Measurements from ENCODE around the gene SEMA6A.

Gene SEMA6A

DNA sequence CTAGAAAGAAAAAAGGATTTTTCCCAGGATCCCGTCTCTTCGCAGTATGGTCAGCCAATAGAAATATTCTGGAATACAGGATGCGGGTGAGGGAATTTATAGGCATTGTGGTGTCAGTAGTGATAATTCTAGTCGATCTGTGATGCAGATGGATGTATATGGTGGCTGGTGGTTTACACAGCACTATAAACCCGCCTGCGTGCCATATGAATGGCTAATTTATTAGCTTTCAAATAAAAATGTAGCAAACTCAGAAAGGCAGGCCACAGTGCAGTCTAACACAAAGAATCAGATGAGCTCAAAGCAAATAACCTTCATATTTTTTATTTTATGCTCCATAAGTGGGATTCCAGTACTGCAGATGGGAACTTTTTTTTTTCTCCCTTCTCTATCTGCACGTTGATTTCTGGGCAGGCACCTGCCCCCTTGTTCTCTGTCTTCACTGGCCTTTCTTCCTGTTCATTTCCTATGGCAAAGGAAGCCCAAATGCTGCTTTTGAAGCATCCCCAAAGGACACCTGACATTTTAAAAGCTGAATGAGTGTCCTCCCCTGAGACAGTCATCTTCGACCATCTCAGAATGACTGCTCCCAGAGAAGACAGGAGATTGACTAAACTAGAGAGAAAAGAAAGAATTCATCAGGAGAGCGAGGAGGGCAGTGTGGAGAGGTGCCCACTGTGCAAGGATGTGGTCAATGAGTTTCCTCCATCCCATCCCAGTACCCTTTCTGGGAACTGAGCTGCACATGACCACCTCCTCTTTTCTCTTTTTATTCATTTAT, 52.1 kb downstream of the SEMA6A start:
- no peak for DNase-seq

- peak; percentile 87 for DNase-seq
These were observed 53.3 kb downstream of the SEMA6A start for GRCh38 chr5:116521173-116521872.

GRCh38 chr5:116520771-116521170, 53.9 kb downstream of the SEMA6A start:
- peak; percentile 63 for DNase-seq

DNA sequence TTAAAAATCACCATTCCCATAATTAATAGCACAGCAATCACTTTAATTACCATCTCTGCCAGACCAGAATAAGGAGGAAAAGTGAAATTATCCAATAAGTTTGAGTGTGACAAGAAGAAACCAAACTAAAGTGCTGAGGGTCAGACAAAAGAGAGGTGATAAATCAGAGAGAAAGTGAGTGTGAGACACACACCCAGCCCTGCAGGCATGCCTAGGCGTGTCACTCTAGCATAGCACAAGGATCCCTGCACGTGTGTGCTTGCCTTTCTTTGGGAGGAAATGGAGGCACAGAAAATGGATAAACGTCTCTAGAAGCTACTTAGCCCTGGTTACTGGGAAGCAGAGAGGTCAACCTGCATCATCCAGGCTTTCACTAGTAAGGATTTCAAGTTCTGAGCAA, 56.2 kb downstream of the SEMA6A start:
- DNase-seq: no peak

GRCh38 chr5:116517488-116517887, 57.1 kb downstream of the SEMA6A start:
- DNase-seq: no peak

DNA sequence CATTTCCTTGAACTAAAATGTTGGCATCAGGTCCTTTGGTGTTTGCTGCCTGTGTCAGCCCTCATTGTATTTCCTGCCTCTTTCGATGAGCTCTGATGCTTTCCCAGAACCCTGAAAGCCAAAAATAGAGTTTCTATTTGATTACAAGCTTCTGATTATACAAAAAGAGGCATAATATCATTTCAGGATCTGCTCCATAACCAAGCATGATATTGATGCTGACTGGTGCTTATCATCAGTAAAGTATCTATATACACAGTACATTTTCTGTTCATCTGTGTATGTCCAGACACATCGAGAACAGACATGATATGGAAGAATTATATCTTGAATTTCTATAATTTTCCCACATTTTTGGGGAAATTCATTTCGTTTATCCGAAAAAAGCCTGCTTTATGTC, 58.6 kb downstream of the SEMA6A start:
- DNase-seq: no peak

DNA sequence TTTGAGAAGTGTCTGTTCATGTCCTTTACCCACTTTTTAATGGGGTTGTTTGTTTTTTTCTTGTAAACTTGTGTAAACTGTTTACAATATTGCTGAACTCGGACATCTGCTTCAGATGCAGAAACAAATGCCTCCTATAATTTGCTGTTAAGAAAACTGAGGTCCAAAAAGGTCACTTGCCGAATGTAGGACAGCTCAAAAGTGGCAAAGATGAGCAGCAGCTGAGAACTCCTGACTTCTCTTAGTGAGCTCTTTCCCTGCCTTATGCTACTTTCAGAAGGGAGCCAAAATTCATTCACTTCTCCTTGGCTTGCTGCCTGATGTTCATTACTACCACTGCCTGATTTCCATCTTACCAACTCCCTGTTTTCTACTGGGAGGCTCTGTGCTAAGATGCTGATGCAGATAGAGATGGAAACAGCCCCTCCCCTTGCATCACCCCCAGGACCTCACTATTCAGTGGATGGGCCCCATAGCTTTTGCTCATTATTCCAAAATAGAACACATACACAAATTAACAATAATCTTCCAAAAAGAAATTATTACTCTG, 60.1 kb downstream of the SEMA6A start:
- no peak for DNase-seq

- DNase-seq: no peak
These were observed 64.1 kb downstream of the SEMA6A start for GRCh38 chr5:116510517-116510916.

GRCh38 chr5:116509483-116510244, 65.0 kb downstream of the SEMA6A start:
- no peak for DNase-seq

- no peak for DNase-seq
These were observed 65.8 kb downstream of the SEMA6A start for GRCh38 chr5:116508835-116509234.

DNA sequence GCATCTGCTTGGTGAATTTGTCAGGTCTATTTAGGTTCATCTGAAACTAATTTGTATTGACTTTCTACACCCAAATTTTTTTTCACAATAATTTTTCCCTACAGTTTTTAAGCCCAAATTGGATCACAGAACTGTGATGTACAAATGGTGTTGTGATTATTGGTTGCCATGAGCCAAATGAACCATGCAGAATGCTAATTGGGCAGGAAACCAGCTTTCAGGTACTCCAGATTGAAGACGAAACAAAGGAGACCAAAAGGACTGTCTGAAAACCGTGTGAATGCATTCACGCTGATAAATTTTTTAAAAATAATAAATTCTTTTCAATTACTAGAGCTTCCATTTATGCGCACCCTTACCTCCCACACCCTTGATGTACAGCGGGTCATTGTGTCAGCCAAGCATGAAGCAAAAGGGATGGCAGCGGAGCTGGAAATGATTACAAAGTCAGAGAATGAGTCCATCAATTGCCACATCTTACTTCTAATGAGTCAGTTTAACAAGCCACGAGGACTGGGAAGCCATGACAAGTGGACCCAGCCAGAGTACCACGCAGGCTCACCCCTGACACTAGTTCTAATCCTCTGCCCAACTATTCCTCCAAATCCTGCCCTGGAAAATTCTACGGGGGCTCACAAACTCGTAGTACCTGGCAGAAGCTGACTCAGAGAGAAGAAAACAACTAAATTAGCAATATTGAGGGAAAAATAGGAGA, 66.5 kb downstream of the SEMA6A start:
- no peak for DNase-seq

GRCh38 chr5:116507051-116507537, 67.5 kb downstream of the SEMA6A start:
- DNase-seq: peak; percentile 55

DNA sequence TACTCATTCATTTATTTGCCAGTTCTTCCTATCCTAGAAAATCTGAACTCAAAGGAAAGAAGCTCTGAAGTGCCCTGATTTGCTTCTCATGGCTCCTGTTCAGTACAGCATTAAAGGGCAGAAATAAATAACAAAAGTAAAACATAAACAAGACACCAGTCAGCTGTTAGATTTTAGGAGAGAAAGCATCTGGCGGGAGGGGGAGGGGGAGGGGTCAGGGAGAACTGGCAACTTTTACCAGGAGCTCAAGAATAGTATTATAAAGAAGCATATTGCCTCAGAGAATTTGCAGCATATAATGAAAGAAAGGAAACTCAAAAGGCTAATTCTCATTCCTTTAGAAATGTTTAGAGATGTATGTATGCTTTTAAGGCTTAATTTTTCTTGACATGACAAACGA, 68.1 kb downstream of the SEMA6A start:
- peak; percentile 51 for DNase-seq

GRCh38 chr5:116504593-116505166, 69.9 kb downstream of the SEMA6A start:
- no peak for DNase-seq

DNA sequence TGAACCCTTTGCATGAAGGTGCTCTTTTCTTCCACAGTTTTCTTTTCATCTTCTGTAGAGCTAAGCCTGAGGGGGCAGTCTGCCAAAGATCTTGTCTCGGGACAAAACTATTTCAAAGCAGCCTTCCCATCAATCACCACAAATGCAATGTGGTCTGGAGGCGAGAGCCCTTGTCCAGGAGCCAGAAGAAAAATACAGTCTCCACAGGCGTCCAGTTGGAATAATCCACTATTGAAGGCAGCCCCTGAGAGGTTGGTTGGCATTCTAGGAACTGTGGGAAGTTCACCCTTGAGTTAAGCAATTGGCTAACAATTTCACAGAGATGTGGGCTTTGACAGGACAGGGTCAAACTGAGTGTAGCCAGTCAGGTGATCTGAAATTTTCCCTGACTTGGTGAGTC, 72.0 kb downstream of the SEMA6A start:
- DNase-seq: peak; percentile 55

- no peak for DNase-seq
These were observed 72.5 kb downstream of the SEMA6A start for GRCh38 chr5:116502138-116502537.

- no peak for DNase-seq
These were observed 76.0 kb downstream of the SEMA6A start for GRCh38 chr5:116498503-116499048.

DNA sequence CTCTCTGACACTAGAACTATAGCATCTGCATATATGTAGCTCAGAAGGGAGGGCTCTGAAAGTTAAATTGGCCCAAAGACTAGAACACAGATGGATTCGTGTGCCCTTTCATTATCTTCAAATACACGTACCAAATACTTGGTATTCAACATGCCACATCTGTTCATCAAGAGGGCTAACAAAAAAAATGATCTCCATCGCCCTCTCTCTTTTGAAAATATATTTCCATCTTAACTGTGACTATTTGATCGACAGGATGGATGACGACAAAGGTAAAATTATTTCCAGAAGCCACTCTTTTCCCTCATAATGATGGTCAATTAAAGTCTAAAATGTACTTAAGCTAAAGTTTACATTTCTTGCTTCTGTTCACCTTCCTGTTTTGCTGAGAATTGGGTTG, 77.0 kb downstream of the SEMA6A start:
- no peak for DNase-seq

GRCh38 chr5:116495786-116496357, 78.8 kb downstream of the SEMA6A start:
- DNase-seq: no peak

DNA sequence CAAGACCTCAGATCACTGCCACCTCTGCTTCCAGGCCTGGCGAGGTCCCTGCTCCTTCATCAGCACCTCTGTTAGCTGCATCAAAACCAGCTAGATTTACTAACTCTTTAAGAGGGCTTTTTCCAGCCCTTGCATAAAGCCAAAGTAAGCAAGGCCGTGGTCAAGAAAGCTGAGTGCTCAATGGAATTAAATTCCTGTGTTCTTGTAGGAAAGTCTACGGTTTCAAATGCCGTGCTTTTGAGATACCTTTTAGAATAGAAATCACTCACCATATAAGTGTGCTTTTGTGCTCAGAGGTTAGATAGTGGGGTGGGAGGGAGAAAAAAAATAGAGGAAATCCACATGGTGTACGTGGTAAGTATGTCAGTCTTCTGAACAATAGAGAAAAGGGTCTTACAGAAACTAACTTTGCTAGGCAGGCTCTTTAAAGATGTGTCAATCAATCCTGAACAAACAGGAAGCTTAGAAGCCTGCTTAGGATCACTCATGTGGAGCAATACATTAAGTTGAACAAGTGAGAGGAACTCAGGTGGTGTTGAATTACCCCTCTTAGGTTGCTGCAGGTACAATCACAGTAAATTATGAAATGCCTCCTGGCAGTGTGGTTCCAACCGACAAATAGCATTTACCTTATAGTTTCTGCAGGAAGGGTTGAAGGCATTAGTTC, 79.7 kb downstream of the SEMA6A start:
- no peak for DNase-seq

DNA sequence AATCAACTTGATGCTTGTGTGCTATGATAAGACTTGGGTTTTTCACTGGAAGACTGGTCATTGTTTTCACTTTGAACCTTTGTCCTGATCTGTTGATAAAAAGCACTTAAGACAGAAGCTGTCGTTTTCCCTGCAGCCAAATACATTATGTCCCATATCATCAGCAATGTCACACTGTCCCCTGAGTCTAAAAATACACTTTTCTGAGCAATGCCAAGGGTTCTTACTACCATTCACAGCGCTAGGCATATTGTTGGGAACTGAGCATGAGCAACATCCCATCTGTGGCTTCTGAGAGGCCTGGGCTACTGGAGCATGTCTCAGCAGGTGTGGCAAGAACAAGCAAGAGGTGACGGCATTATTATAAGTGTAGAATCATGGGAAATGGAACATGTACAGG, 81.8 kb downstream of the SEMA6A start:
- DNase-seq: no peak
